HL-60 (cell line): Measurements from ENCODE around the gene SRCAP.

Experiments used
- DNase-seq, 2 experiments: peaks; one replicate each; pipeline ENCODE4 v3.0.0-alpha.2; 2010 to 2020; ENCODE audit warnings: low read depth in 1 of 2, low spot score in 1 of 2
- H3K27ac ChIP-seq: fragments of 250-450 bp; sonication (Bioruptor Pico); replicated peaks from 2 replicates; pipeline ENCODE4 v1.5.1; 2020; ENCODE audit warnings: mild to moderate bottlenecking, moderate library complexity
- H3K27me3 ChIP-seq: fragments of 250-450 bp; sonication (Bioruptor Pico); 2 replicates; pipeline ENCODE4 v1.5.1; 2021; ENCODE audit warnings: mild to moderate bottlenecking, moderate library complexity; ENCODE audit not compliant: insufficient read depth, poor library complexity, severe bottlenecking
- H3K4me3 ChIP-seq: replicated peaks from 2 replicates; pipeline ENCODE4 v1.5.1; 2011; ENCODE audit warnings: mild to moderate bottlenecking, control low read depth, low read length; ENCODE audit not compliant: insufficient read depth
- CTCF ChIP-seq: IDR thresholded peaks from one replicate; pipeline ENCODE4 v1.5.1; 2011; ENCODE audit warnings: low read length, control low read depth, inconsistent platforms; ENCODE audit not compliant: insufficient read depth
- GABPA ChIP-seq: IDR thresholded peaks from 2 replicates; pipeline ENCODE4 v1.6.1; 2012; ENCODE audit warnings: low read depth
- POLR2AphosphoS5 ChIP-seq: IDR thresholded peaks from 2 replicates; pipeline ENCODE4 v1.6.1; 2012; ENCODE audit warnings: low read depth
- SPI1 ChIP-seq: IDR thresholded peaks from 2 replicates; pipeline ENCODE4 v1.6.1; 2012; ENCODE audit warnings: low read depth, mild to moderate bottlenecking, borderline replicate concordance
- TF ChIP-seq, protein P1 (sequence below): IDR thresholded peaks from 2 replicates; pipeline ENCODE4 v1.6.1; 2012; ENCODE audit warnings: low read depth; ENCODE audit not compliant: insufficient replicate concordance

The SRCAP gene

GRCh38 chr16:30771726-30772125, 72.8 kb downstream of the SRCAP start:
- no peak overlapping the region for H3K27ac ChIP-seq
- no peak overlapping the region for H3K4me3 ChIP-seq
- TF ChIP-seq CTCF (no peak), POLR2AphosphoS5 (no peak), SPI1 (no peak), GABPA (no peak)
- TF ChIP-seq, protein P1, sequence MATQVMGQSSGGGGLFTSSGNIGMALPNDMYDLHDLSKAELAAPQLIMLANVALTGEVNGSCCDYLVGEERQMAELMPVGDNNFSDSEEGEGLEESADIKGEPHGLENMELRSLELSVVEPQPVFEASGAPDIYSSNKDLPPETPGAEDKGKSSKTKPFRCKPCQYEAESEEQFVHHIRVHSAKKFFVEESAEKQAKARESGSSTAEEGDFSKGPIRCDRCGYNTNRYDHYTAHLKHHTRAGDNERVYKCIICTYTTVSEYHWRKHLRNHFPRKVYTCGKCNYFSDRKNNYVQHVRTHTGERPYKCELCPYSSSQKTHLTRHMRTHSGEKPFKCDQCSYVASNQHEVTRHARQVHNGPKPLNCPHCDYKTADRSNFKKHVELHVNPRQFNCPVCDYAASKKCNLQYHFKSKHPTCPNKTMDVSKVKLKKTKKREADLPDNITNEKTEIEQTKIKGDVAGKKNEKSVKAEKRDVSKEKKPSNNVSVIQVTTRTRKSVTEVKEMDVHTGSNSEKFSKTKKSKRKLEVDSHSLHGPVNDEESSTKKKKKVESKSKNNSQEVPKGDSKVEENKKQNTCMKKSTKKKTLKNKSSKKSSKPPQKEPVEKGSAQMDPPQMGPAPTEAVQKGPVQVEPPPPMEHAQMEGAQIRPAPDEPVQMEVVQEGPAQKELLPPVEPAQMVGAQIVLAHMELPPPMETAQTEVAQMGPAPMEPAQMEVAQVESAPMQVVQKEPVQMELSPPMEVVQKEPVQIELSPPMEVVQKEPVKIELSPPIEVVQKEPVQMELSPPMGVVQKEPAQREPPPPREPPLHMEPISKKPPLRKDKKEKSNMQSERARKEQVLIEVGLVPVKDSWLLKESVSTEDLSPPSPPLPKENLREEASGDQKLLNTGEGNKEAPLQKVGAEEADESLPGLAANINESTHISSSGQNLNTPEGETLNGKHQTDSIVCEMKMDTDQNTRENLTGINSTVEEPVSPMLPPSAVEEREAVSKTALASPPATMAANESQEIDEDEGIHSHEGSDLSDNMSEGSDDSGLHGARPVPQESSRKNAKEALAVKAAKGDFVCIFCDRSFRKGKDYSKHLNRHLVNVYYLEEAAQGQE: no peak
- no peak for DNase-seq
- H3K27me3 ChIP-seq: no peaks in the 10 kb centered on the region

DNA sequence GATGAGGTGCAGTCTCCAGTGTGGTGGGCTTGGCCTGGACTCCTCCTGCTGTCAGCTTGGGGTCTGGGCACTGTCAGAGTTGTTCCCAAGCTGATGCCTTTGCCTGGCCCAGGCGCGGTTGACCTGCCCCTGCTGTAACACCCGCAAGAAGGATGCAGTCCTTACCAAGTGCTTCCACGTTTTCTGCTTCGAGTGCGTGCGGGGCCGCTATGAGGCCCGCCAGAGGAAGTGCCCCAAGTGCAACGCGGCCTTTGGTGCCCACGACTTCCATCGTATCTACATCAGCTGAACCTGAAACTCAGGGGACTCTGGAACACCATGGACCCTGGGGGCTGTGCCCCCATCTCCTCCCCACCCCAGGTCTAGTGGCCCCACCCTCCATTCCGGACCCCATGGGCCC, 74.9 kb downstream of the SRCAP start:
- TF ChIP-seq SPI1 (no peak), CTCF (no peak), GABPA (no peak), POLR2AphosphoS5 (no peak)
- TF ChIP-seq, protein P1: no peak
- no peaks in the 10 kb centered on the region for H3K27me3 ChIP-seq
- no peak for DNase-seq
- no peak overlapping the region for H3K27ac ChIP-seq
- no peak overlapping the region for H3K4me3 ChIP-seq

DNA sequence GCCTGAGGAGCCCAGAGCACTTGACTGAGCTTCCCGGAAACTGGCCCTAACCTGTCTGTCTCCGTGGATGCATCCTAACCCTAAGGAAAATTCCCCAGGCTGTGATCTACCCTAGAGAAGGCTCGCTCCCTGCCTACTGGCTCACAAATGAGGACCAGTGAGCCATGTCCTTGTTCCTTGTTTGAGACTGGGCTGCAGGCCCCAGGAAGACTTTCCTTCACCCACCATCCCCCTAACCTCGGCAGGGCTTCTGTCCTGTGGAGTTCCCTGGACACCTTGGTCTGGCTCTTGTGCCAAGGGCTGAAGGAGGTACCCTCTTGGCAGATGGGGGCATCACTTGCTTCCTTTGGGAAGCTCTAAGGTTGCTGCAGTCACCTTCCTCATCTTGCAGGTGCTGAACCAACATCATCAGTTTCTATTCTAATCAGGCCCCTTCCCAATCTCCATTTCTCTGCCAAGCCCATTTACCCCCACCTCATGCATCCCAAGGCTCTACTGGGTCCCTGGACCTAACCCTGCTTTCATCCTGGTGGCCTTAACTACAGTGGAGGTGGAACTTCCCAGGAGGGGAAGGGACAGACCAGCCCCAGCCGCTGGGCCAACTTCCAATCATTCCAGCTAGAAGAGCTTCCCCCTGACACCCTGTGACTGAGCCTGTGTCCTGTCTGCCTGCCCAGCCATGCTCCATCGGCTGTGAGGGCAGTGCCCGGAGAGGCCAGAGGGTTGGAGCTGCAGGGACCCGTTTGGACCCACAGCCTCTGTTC, 75.6 kb downstream of the SRCAP start:
- Histone ChIP-seq H3K27me3 (no peaks in the 10 kb centered on the region), H3K4me3 (peak overlapping the region; percentile 51), H3K27ac (no peak overlapping the region)
- TF ChIP-seq, protein P1: no peak
- TF ChIP-seq GABPA (no peak), POLR2AphosphoS5 (no peak), SPI1 (no peak), CTCF (no peak)
- no peak for DNase-seq
